ENCODE results near the gene DBH. TPM values are rescaled to one million over a fixed set of nuclear protein-coding genes. Genes with fewer than 3 reads are reported as not detected.

DBH gene
- total and polyA plus RNA-seq, 2 of the 13 experiments (the other 11 are each of a cell fraction or from before 2014, with no cell fraction given): not detected

DNA sequence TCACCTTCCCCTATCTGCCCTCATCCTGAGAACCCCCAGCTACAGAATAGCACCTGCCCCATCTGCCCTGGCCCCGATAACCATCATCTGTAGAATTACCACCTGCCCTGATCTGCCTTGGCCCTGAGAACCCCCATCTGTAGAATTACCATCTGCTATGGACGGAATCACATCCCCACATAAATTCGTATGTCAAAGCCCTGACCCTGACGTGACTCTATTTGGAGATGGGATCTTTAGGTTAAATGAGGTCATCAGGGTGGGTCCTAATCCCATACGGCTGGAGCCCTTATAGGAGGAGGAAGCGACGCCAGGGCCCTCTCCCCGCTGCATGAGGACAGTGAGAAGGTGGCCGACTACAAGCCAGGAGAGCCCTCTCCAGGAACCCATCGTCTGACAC lies 69.4 kb downstream of the DBH start (continued):
- TF ChIP-seq ZNF142 (CRISPR knock-in tag; IDR thresholded peaks at IDR 0.05) (no peak), STAG1 (CRISPR knock-in tag; IDR thresholded peaks at IDR 0.05) (no peak), GMEB2 (CRISPR knock-in tag; IDR thresholded peaks at IDR 0.05; ENCODE audit: low read depth) (no peak), ELK4 (CRISPR knock-in tag; IDR thresholded peaks at IDR 0.05; ENCODE audit: borderline replicate concordance) (no peak), ZNF607 (CRISPR knock-in tag; IDR thresholded peaks at IDR 0.05; ENCODE audit: borderline replicate concordance) (no peak), SALL2 (CRISPR knock-in tag; IDR thresholded peaks at IDR 0.05) (no peak)

Data from HepG2 (cell line).